Measurements from ENCODE around the gene LRRC63.

Gene LRRC63

DNA sequence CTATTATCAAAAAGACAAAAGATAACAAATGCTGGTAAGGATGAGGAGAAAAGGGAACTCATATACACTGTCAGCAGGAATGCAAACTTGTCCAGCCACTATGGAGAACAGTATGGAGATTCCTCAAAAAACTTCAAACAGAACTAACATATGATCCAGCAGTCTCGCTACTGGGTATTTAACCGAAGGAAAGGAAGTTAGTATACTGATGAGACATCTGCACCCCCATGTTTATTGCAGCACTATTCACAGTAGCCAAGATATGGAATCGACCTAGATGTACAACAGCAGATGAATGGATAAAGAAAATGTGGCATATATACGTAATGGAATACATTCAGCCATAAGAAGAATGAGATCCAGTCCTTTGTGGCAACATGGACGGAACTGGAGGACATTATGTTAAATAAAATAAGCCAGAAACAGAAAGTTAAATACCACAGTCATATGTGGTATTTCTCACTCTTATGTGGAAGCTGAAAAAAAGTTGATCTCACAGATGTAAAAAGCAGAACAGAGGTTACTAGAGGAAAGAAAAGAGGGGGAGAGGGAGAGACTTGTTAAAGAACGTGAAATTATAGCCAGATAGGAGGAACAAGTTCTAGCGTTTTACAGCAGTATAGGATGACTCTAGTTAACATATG lies 92.1 kb downstream of the LRRC63 start:
- no peak overlapping the region for H3K27ac ChIP-seq
- TF ChIP-seq, protein P1, sequence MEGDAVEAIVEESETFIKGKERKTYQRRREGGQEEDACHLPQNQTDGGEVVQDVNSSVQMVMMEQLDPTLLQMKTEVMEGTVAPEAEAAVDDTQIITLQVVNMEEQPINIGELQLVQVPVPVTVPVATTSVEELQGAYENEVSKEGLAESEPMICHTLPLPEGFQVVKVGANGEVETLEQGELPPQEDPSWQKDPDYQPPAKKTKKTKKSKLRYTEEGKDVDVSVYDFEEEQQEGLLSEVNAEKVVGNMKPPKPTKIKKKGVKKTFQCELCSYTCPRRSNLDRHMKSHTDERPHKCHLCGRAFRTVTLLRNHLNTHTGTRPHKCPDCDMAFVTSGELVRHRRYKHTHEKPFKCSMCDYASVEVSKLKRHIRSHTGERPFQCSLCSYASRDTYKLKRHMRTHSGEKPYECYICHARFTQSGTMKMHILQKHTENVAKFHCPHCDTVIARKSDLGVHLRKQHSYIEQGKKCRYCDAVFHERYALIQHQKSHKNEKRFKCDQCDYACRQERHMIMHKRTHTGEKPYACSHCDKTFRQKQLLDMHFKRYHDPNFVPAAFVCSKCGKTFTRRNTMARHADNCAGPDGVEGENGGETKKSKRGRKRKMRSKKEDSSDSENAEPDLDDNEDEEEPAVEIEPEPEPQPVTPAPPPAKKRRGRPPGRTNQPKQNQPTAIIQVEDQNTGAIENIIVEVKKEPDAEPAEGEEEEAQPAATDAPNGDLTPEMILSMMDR (conservative IDR thresholded peaks at IDR 0.05), result no peak

DNA sequence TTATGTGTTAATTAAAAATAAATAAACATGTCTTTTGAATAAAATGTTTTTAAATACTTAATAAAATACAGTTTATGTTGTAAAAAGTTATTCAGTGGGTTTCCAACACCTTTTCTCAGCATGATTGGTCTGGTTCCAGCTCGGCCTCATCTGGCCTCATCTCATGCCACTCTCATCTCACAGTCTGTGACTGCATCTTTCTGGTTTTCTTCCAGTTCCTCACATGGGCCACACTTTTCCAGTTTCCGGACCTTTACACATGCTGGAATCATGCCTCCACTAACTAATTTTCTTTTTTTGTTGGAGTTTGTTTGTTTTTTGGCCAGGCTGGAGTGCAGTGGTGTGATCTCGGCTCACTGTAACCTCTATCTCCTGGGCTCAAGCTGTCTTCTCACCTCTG lies 92.8 kb downstream of the LRRC63 start:
- TF ChIP-seq, protein P1 (conservative IDR thresholded peaks at IDR 0.05), result no peak
- H3K27ac ChIP-seq, result no peak overlapping the region

- no peak overlapping the region for H3K27ac ChIP-seq
- TF ChIP-seq, protein P1 (conservative IDR thresholded peaks at IDR 0.05), result no peak
Observed at GRCh38 chr13:46307554-46307953, 95.8 kb downstream of the LRRC63 start.

DNA sequence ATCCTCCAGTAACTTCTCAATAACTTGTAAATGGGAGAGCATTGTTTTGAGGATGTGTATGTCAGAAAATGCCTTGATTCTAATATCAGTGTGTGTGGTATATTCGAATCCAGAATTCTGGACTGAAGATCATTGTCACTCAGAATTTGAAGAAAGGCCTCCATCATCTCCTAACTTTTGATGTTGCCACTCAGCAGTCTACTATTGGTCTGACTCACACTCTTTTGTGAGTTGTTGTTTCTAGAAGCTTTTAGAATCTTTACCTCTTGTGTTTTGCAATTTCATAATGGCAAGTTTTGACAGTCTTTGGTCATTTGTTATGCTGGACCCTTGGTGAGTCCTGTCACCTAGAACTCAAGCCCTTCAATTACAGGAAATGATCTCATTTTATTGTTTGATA lies 98.3 kb downstream of the LRRC63 start:
- TF ChIP-seq, protein P1 (conservative IDR thresholded peaks at IDR 0.05), result no peak
- H3K27ac ChIP-seq, result no peak overlapping the region

GRCh38 chr13:46311217-46311616 lies 99.5 kb downstream of the LRRC63 start:
- TF ChIP-seq, protein P1 (conservative IDR thresholded peaks at IDR 0.05), result no peak
- H3K27ac ChIP-seq, result no peak overlapping the region

DNA sequence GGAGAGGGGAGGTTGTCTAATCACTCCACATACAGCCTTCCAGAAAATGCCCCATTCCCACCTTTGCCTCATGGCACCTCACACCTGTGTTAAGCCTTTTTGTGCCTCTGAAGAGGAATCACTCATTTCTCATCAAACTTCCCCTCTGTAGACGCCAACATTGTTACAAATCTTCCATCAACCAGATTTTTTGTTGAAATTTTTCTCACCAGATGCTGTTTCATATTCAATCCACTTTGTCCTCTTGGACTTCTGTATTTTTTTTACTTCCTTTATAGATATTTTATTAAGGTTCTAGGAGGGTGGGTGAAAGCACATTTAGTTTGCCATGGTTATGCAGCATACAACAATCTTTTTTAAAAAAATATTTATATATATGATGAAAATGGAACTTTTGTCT lies 101.3 kb downstream of the LRRC63 start:
- no peak overlapping the region for H3K27ac ChIP-seq
- TF ChIP-seq, protein P1 (conservative IDR thresholded peaks at IDR 0.05), result no peak

- H3K27ac ChIP-seq, result no peak overlapping the region
- TF ChIP-seq, protein P1 (conservative IDR thresholded peaks at IDR 0.05), result no peak
Observed at GRCh38 chr13:46313432-46314257, 101.9 kb downstream of the LRRC63 start.

All from VCaP (cell line).